Gastroesophageal sphincter (tissue), 3 donors: Measurements from ENCODE around the gene GLI2.

ENCODE experiments used
- CTCF ChIP-seq, 4 experiments: fragments of 200-600 bp in 2 of 4; fragments of 450-650 bp in 2 of 4; sonication (generic) in 1 of 4; IDR thresholded peaks; one replicate each; pipeline ENCODE4 v1.5.1; 2017 to 2019; ENCODE audit warnings: antibody characterized with exemption in 4 of 4, mild to moderate bottlenecking in 2 of 4, moderate library complexity in 2 of 4
- EP300 ChIP-seq: sonication (generic); formaldehyde crosslinking; IDR thresholded peaks from one replicate; pipeline ENCODE4 v1.6.1; 2017; ENCODE audit warnings: antibody characterized with exemption, mild to moderate bottlenecking
- POLR2A ChIP-seq, 2 donors: fragments of 450-650 bp; IDR thresholded peaks; one replicate each; pipeline ENCODE4 v1.6.1; 2017; ENCODE audit warnings: antibody characterized with exemption in 2 of 2, mild to moderate bottlenecking in 2 of 2, moderate library complexity in 1 of 2

GRCh38 chr2:120773186-120773800 lies 37.6 kb downstream of the GLI2 start:
- TF ChIP-seq CTCF (IDR thresholded peaks at IDR 0.05) (no peak), POLR2A (IDR thresholded peaks at IDR 0.05) (no peak), EP300 (no peak)
